Epithelial cell of proximal tubule (primary cell): ENCODE data around the gene PPP2R5D. TPM values are rescaled to one million over a fixed set of nuclear protein-coding genes. Genes with fewer than 3 reads are reported as not detected.

ENCODE experiments used
- DNase-seq: peaks from one replicate; pipeline ENCODE4 v3.0.0-alpha.2; 2011; ENCODE audit warnings: low read depth
- H3K4me3 ChIP-seq: 2 replicates; pipeline ENCODE4 v1.5.1; 2011; ENCODE audit warnings: low read depth, mild to moderate bottlenecking, low read length
- total RNA-seq: library from RNA; depleted of rRNA; stranded (reverse); fragments of >200 nt; gene quantifications from 2 replicates; pipeline ENCODE4 v1.2.3, GENCODE V29; 2015
- TF ChIP-seq, protein P1 (sequence below): conservative IDR thresholded peaks from 2 replicates; pipeline ENCODE4 v1.5.1; 2012; ENCODE audit warnings: low read depth, mild to moderate bottlenecking, low read length

PPP2R5D gene
- 66.4 and 94.2 TPM in 2 replicates for total RNA-seq

- TF ChIP-seq, protein P1, sequence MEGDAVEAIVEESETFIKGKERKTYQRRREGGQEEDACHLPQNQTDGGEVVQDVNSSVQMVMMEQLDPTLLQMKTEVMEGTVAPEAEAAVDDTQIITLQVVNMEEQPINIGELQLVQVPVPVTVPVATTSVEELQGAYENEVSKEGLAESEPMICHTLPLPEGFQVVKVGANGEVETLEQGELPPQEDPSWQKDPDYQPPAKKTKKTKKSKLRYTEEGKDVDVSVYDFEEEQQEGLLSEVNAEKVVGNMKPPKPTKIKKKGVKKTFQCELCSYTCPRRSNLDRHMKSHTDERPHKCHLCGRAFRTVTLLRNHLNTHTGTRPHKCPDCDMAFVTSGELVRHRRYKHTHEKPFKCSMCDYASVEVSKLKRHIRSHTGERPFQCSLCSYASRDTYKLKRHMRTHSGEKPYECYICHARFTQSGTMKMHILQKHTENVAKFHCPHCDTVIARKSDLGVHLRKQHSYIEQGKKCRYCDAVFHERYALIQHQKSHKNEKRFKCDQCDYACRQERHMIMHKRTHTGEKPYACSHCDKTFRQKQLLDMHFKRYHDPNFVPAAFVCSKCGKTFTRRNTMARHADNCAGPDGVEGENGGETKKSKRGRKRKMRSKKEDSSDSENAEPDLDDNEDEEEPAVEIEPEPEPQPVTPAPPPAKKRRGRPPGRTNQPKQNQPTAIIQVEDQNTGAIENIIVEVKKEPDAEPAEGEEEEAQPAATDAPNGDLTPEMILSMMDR, result no peak
- peak; percentile 94 for DNase-seq
- peak within 1 kb of the TSS; percentile 95 for H3K4me3 ChIP-seq
These were observed at the start of gene PPP2R5D for GRCh38 chr6:42984001-42984923. PPP2R5D (plus strand) TSS chr6:42984570; CDS start chr6:42984678, 108 bp downstream.

DNA sequence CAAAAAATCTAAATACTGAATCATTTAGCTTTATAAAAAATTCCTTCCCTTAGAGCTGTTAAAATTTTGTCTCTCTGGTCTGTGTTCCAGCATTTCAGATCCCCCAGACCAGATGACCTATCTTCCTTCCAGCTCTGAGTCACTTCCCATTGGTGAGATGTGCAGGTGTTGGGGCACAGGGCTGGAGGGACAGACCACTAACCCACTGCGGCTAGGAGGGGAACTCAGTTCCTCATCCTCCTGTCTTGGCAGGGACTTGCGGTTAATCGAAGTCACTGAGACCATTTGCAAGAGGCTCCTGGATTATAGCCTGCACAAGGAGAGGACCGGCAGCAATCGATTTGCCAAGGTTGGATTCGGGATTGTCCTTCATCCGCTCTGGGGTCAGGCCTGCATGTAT lies 49.0 kb upstream of the PPP2R5D start:
- TF ChIP-seq, protein P1, result no peak
- no peak overlapping the region for H3K4me3 ChIP-seq
- no peak for DNase-seq

- no peak for DNase-seq
- TF ChIP-seq, protein P1, result no peak
- H3K4me3 ChIP-seq, result no peak overlapping the region
These were observed 48.0 kb upstream of the PPP2R5D start for GRCh38 chr6:42936398-42936797.

DNA sequence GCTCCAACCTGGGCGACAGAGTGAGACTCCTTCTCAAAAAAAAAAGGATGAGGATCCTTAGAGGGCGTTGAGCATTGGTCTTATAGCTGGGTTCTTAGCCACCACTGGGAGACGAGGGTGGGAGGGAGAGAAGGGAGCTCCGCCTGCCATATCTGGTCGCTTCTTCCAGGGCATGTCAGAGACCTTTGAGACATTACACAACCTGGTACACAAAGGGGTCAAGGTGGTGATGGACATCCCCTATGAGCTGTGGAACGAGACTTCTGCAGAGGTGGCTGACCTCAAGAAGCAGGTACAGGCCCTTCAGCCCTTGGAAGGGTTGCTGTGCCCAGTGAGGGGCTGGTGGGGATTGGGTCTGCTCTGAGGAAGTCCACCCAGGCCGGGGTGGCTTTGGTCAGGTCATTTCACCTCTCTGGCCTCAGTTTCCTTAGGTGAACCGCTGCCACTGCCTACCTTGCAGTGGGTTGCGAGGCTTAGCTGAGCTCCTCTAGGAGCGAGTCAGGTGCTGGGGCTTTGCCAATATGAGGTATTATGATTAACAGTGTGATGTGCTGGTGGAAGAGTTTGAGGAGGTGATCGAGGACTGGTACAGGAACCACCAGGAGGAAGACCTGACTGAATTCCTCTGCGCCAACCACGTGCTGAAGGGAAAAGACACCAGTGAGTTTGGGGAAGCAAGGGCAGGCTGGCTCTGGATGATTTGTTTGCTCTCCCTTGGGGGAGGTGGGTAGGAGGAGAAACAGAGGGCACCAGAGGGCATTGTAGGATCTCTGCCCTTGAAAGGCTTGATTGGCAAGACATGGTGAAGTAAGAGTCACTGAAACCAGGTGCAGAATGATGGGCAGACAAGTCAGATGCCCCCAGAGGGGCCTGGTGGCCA lies 46.6 kb upstream of the PPP2R5D start:
- DNase-seq, result no peak
- TF ChIP-seq, protein P1, result no peak

GRCh38 chr6:42938428-42938796 lies 46.0 kb upstream of the PPP2R5D start:
- TF ChIP-seq, protein P1, result no peak
- DNase-seq, result no peak
- H3K4me3 ChIP-seq, result no peak overlapping the region

More for the DNA sequence above, 46.6 kb upstream of the PPP2R5D start:
- no peak overlapping the region for H3K4me3 ChIP-seq

- TF ChIP-seq, protein P1, result no peak
- H3K4me3 ChIP-seq, result no peak overlapping the region
- no peak for DNase-seq
These were observed 45.2 kb upstream of the PPP2R5D start for GRCh38 chr6:42938987-42939809.
